RWPE1 (cell line): ENCODE data around the gene USP34.

Source experiments
- CTCF ChIA-PET: fragments of 350-600 bp; sonication (Branson Sonifier 250); formaldehyde crosslinking; extraction: SDS; loops from one replicate; lab custom pipeline; 2021; lab: Yijun Ruan, JAX
- POLR2A ChIA-PET: fragments of 400-600 bp; formaldehyde crosslinking; extraction: SDS; loops from one replicate; lab custom pipeline; 2020; ENCODE audit warnings: antibody characterized with exemption; ENCODE audit not compliant: low non-redundant PET; lab: Yijun Ruan, JAX
- DNase-seq: peaks from one replicate; pipeline ENCODE4 v3.0.0; 2012; ENCODE audit warnings: low spot score
- H3K27ac ChIP-seq: fragments of 450-650 bp; 2 replicates; pipeline ENCODE4 v1.5.1; 2017
- CTCF ChIP-seq: fragments of 450-650 bp; conservative IDR thresholded peaks from 2 replicates; pipeline ENCODE4 v1.5.1; 2017; ENCODE audit warnings: low read depth, mild to moderate bottlenecking

Gene USP34

GRCh38 chr2:61470965-61471904 is at the start of gene USP34:
USP34 (minus strand) TSS chr2:61471087; CDS start chr2:61470692, 395 bp downstream.
- peak; percentile 90 for DNase-seq
- peak within 1 kb of the TSS; percentile 96 for H3K27ac ChIP-seq
- ChIA-PET POLR2A (no interaction called here), CTCF (no interaction called here)
- no peak for TF ChIP-seq CTCF

- POLR2A ChIA-PET, result no interaction called here
- H3K27ac ChIP-seq, result peak overlapping the region; percentile 62
- no peak for DNase-seq
- TF ChIP-seq CTCF, result no peak
- CTCF ChIA-PET, result no interaction called here
Observed at GRCh38 chr2:61520261-61520660, 49.4 kb upstream of the USP34 start.

- no peak for DNase-seq
- peak overlapping the region; percentile 15 for H3K27ac ChIP-seq
- POLR2A ChIA-PET, result no interaction called here
- CTCF ChIA-PET, result interaction anchor here (0.7 kb wide), 1 partner anchor 381 kb away, joined by 3 read pairs; no protein-coding TSS in a partner anchor
- no peak for TF ChIP-seq CTCF
Observed at GRCh38 chr2:61512768-61513398, 42.0 kb upstream of the USP34 start.

GRCh38 chr2:61510674-61511671 is 40.1 kb upstream of the USP34 start:
- POLR2A ChIA-PET, result interaction anchor here (0.6 to 1.0 kb wide), 3 partner anchors 10 to 27 kb away, joined by 3 to 8 read pairs (median 3); partner anchors contain the start of gene XPO1
- DNase-seq, result no peak
- TF ChIP-seq CTCF, result no peak
- H3K27ac ChIP-seq, result peak overlapping the region; percentile 72
- CTCF ChIA-PET, result no interaction called here

- DNase-seq, result no peak
- ChIA-PET CTCF (no interaction called here), POLR2A (no interaction called here)
- H3K27ac ChIP-seq, result no peak overlapping the region; the same call in 1 of the 2 replicates
- TF ChIP-seq CTCF, result no peak
Observed at GRCh38 chr2:61504949-61505348, 34.1 kb upstream of the USP34 start.
